Fibroblast of the conjunctiva (primary cell): Measurements from ENCODE around the gene ARRDC5.
A peak's percentile ranks its signal among the peaks of the same experiment; 100 is the strongest.
"Not testable (repeated sequence)": the region's sequence is repeated elsewhere in the genome, so short reads cannot be mapped to it uniquely, and the experiment has no call there.

ENCODE experiments used
- DNase-seq: peaks from one replicate; pipeline ENCODE4 v3.0.0-alpha.2; 2010; ENCODE audit warnings: low read depth

ARRDC5 gene

GRCh38 chr19:4868286-4868834 lies 34.3 kb downstream of the ARRDC5 start:
- DNase-seq: no peak

- peak; percentile 94 for DNase-seq
Observed at GRCh38 chr19:4867534-4868285, 35.0 kb downstream of the ARRDC5 start, which contains the start of gene PLIN3. TSS of gene PLIN3 (minus strand) at chr19:4867667. CDS start at chr19:4861394, 6,273 bp downstream.

- no peak for DNase-seq
Observed at GRCh38 chr19:4866595-4867424, 35.9 kb downstream of the ARRDC5 start.

- DNase-seq: no peak
Observed at GRCh38 chr19:4861147-4861546, 41.5 kb downstream of the ARRDC5 start.

- DNase-seq: no peak
Observed at GRCh38 chr19:4859697-4860096, 43.0 kb downstream of the ARRDC5 start.

- not testable (repeated sequence) for DNase-seq
Observed at GRCh38 chr19:4856468-4856867, 46.2 kb downstream of the ARRDC5 start.

- DNase-seq: not testable (repeated sequence)
Observed at GRCh38 chr19:4853506-4853905, 49.2 kb downstream of the ARRDC5 start.

GRCh38 chr19:4852484-4852883 lies 50.2 kb downstream of the ARRDC5 start:
- DNase-seq: no peak

GRCh38 chr19:4851551-4852290 lies 51.0 kb downstream of the ARRDC5 start:
- no peak for DNase-seq

- no peak for DNase-seq
Observed at GRCh38 chr19:4849019-4849418, 53.7 kb downstream of the ARRDC5 start.

GRCh38 chr19:4847190-4847973 lies 55.3 kb downstream of the ARRDC5 start:
- no peak for DNase-seq

GRCh38 chr19:4845975-4846374 lies 56.7 kb downstream of the ARRDC5 start:
- DNase-seq: not testable (repeated sequence)

GRCh38 chr19:4844348-4845179 lies 58.1 kb downstream of the ARRDC5 start:
- peak; percentile 52 for DNase-seq

GRCh38 chr19:4843647-4843965 lies 59.1 kb downstream of the ARRDC5 start:
- no peak for DNase-seq
